CD14-positive monocyte (primary cell): ENCODE measurements around the gene ZNF708. TPM values are rescaled to one million over a fixed set of nuclear protein-coding genes. Genes with fewer than 3 reads are reported as not detected.

Experiments used
- DNase-seq, 3 donors: peaks; one replicate each; pipeline ENCODE4 v3.0.0-alpha.2; 2011 to 2022
- H2AFZ ChIP-seq: 2 replicates; pipeline ENCODE4 v1.6.0; 2012; ENCODE audit warnings: mild to moderate bottlenecking, low read depth, low read length, inconsistent platforms; ENCODE audit not compliant: insufficient read depth, poor library complexity, severe bottlenecking
- H3K27ac ChIP-seq, 2 donors: 1 replicate in 1 of 2; 2 replicates in 1 of 2; pipeline ENCODE4 v1.5.1; 2012 to 2013; ENCODE audit warnings: low read length in 2 of 2, control low read depth in 1 of 2, inconsistent platforms in 1 of 2, low read depth in 1 of 2, mild to moderate bottlenecking in 1 of 2
- H3K27me3 ChIP-seq, 2 donors: one replicate each; pipeline versions ENCODE4 v1.6.0 to v1.6.1; 2011 to 2013; ENCODE audit warnings: low read length in 2 of 2; ENCODE audit not compliant: control insufficient read depth in 2 of 2, insufficient read depth in 2 of 2
- H3K36me3 ChIP-seq, 2 donors: replicated peaks in 1 of 2; 1 replicate in 1 of 2; 2 replicates in 1 of 2; pipeline versions ENCODE4 v1.5.1 to v1.6.1; 2012 to 2013; ENCODE audit warnings: low read length in 2 of 2, control low read depth in 1 of 2, inconsistent platforms in 1 of 2, mild to moderate bottlenecking in 1 of 2; ENCODE audit not compliant: insufficient read depth in 2 of 2, control insufficient read depth in 1 of 2
- H3K4me1 ChIP-seq, 2 donors: 1 replicate in 1 of 2; 2 replicates in 1 of 2; pipeline versions ENCODE4 v1.5.1 to v1.6.1; 2012 to 2013; ENCODE audit warnings: low read length in 2 of 2, control low read depth in 1 of 2, inconsistent platforms in 1 of 2, mild to moderate bottlenecking in 1 of 2, moderate library complexity in 1 of 2; ENCODE audit not compliant: insufficient read depth in 2 of 2, control insufficient read depth in 1 of 2
- H3K4me2 ChIP-seq: replicated peaks from 2 replicates; pipeline ENCODE3; 2012; ENCODE audit warnings: low read length, moderate library complexity, mild to moderate bottlenecking; ENCODE audit not compliant: poor library complexity, severe bottlenecking; ENCODE audit errors: extremely low read depth
- H3K4me3 ChIP-seq, 3 experiments: fragments of 200-600 bp in 1 of 3; sonication (generic) in 1 of 3; replicated peaks in 1 of 3; 1 replicate in 2 of 3; 2 replicates in 1 of 3; pipeline ENCODE4 v1.5.1; 2011 to 2013; ENCODE audit warnings: low read length in 3 of 3, mild to moderate bottlenecking in 3 of 3, control low read depth in 2 of 3, low read depth in 2 of 3, inconsistent platforms in 1 of 3, moderate library complexity in 1 of 3
- H3K79me2 ChIP-seq: 2 replicates; pipeline ENCODE4 v1.6.0; 2012; ENCODE audit warnings: mild to moderate bottlenecking, control low read depth, inconsistent platforms, low read length, moderate library complexity; ENCODE audit not compliant: insufficient read depth
- H3K9ac ChIP-seq: 2 replicates; pipeline ENCODE4 v1.6.0; 2017; ENCODE audit warnings: low read length, mild to moderate bottlenecking; ENCODE audit not compliant: insufficient read depth, poor library complexity, severe bottlenecking
- H3K9me3 ChIP-seq, 2 donors: replicated peaks in 1 of 2; 1 replicate in 1 of 2; 2 replicates in 1 of 2; pipeline versions ENCODE4 v1.5.1 to v1.6.1; 2012 to 2013; ENCODE audit warnings: low read length in 2 of 2, control low read depth in 1 of 2; ENCODE audit not compliant: control insufficient read depth in 1 of 2, insufficient read depth in 1 of 2
- H4K20me1 ChIP-seq: 2 replicates; pipeline ENCODE4 v1.6.0; 2012; ENCODE audit warnings: mild to moderate bottlenecking, low read length, control low read depth, moderate library complexity; ENCODE audit not compliant: insufficient read depth
- H3K27ac Mint-ChIP-seq, 7 donors: one replicate each; pipeline ENCODE4 v1.8.0; 2020; ENCODE audit warnings: mild to moderate bottlenecking in 7 of 7, mixed read lengths in 7 of 7, moderate library complexity in 6 of 7, inconsistent platforms in 2 of 7
- H3K27me3 Mint-ChIP-seq, 3 donors: one replicate each; pipeline ENCODE4 v1.8.0; 2021 to 2022; ENCODE audit warnings: low read depth in 3 of 3, mild to moderate bottlenecking in 3 of 3, mixed read lengths in 3 of 3, moderate library complexity in 3 of 3, inconsistent platforms in 1 of 3
- H3K36me3 Mint-ChIP-seq, 2 donors: one replicate each; pipeline ENCODE4 v1.8.0; 2020; ENCODE audit warnings: mixed read lengths in 2 of 2, inconsistent platforms in 1 of 2, mild to moderate bottlenecking in 1 of 2
- H3K4me1 Mint-ChIP-seq: one replicate; pipeline ENCODE4 v1.8.0; 2020; ENCODE audit warnings: mild to moderate bottlenecking, mixed read lengths
- H3K4me3 Mint-ChIP-seq, 2 donors: one replicate each; pipeline ENCODE4 v1.8.0; 2020; ENCODE audit warnings: mild to moderate bottlenecking in 2 of 2, mixed read lengths in 2 of 2, moderate library complexity in 1 of 2
- H3K9me3 Mint-ChIP-seq, 7 donors: one replicate each; pipeline ENCODE4 v1.8.0; 2020 to 2022; ENCODE audit warnings: mixed read lengths in 7 of 7, mild to moderate bottlenecking in 6 of 7, moderate library complexity in 6 of 7, inconsistent platforms in 2 of 7
- whole genome bisulfite sequencing: methylation state at CpG from one replicate; pipeline ENCODE4 v1.1.5; 2013; ENCODE audit warnings: missing lambda C conversion rate; ENCODE audit not compliant: insufficient coverage; 5-methylcytosine and 5-hydroxymethylcytosine counted together
- intact Hi-C, 2 donors: fragments of 100-400 bp; cut with micrococcal nuclease; formaldehyde crosslinking; loops; one replicate each; pipeline versions ENCODE4 v1.15.0 to v1.15.1; 2023
- polyA plus RNA-seq, 3 donors: library from polyadenylated mRNA; depleted of rRNA in 1 of 3; unstranded in 2 of 3; stranded (reverse) in 1 of 3; fragments of 300-500 nt in 2 of 3; fragments of >200 nt in 1 of 3; fragmentation: Illumina TruSeq in 2 of 3; gene quantifications; 1 replicate in 2 of 3; 2 replicates in 1 of 3; pipeline ENCODE4 v1.2.3, GENCODE V29; 2012 to 2021
- TF ChIP-seq, protein P1 (sequence below): fragments of 200-600 bp; IDR thresholded peaks from one replicate; pipeline ENCODE4 v1.8.0; 2022; ENCODE audit warnings: antibody characterized with exemption, mild to moderate bottlenecking

ZNF708 gene
- polyA plus RNA-seq, 3 donors: 2.2 to 5.7 (median 2.3) TPM

DNA sequence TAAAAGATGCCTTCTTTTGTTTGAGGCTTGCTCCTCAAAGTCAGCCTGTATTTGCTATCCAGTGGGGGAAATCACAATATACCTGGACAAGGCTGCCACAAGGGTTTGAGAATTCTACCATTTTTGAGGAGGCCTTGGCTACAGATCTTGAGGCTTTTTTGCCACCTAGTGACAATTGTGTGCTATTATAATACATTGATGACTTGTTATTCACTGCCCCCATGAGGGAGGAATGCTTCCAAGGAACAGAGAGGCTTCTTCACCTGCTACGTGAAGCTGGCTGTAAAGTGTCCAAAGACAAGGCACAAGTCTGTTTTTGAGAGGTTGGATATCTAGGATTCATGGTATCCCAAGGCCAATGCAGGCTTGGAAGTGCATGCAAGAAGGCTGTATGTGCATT lies 72.5 kb downstream of the ZNF708 start:
- WGBS: 100% methylated on average over 1 of the region's 1 CpG
- H3K27me3 Mint-ChIP-seq: peaks cover 0 to 1% (median 1%) of the 10 kb centered on the region in 3 donors

More for the DNA sequence above, 72.5 kb downstream of the ZNF708 start:
- Histone ChIP-seq H3K9me3 (peaks cover 42 to 70% of the 10 kb centered on the region in 2 donors), H3K27ac (no peak overlapping the region), H3K27me3 (no peaks in the 10 kb centered on the region), H3K4me3 (no peak overlapping the region), H3K9ac (no peak overlapping the region), H4K20me1 (no peaks in the 10 kb centered on the region), H3K4me1 (no peaks in the 10 kb centered on the region), H3K36me3 (no peaks in the 10 kb centered on the region), H3K4me2 (no peak overlapping the region), H2AFZ (no peak overlapping the region), H3K79me2 (no peaks in the 10 kb centered on the region)
- Mint-ChIP-seq H3K4me3 (no peak overlapping the region), H3K27ac (no peak overlapping the region), H3K9me3 (peaks cover 30 to 76% (median 61%) of the 10 kb centered on the region in 7 donors), H3K4me1 (no peaks in the 10 kb centered on the region), H3K36me3 (no peaks in the 10 kb centered on the region)
- intact Hi-C loops: no loop called here
- no peak for DNase-seq
- TF ChIP-seq, protein P1, sequence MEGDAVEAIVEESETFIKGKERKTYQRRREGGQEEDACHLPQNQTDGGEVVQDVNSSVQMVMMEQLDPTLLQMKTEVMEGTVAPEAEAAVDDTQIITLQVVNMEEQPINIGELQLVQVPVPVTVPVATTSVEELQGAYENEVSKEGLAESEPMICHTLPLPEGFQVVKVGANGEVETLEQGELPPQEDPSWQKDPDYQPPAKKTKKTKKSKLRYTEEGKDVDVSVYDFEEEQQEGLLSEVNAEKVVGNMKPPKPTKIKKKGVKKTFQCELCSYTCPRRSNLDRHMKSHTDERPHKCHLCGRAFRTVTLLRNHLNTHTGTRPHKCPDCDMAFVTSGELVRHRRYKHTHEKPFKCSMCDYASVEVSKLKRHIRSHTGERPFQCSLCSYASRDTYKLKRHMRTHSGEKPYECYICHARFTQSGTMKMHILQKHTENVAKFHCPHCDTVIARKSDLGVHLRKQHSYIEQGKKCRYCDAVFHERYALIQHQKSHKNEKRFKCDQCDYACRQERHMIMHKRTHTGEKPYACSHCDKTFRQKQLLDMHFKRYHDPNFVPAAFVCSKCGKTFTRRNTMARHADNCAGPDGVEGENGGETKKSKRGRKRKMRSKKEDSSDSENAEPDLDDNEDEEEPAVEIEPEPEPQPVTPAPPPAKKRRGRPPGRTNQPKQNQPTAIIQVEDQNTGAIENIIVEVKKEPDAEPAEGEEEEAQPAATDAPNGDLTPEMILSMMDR: no peak

Other genes with a start within 250 kb of the ZNF708 start
- gene ZNF714, start 247.2 kb downstream of the ZNF708 start, polyA plus RNA-seq: 1 to 10 TPM; 1.7 to 5.8 (median 2.4) TPM
- 1 to 10 TPM; 1.8 to 9.8 (median 4.6) TPM for gene ZNF431, start 187.4 kb downstream of the ZNF708 start, polyA plus RNA-seq
- gene ZNF738, start 29.6 kb upstream of the ZNF708 start, polyA plus RNA-seq: 1 to 10 TPM; 3.5 to 5.0 (median 4.0) TPM
- gene ZNF493, start 67.7 kb upstream of the ZNF708 start, polyA plus RNA-seq: 1 to 10 TPM; 2.1 to 3.5 (median 2.6) TPM
- gene ZNF429, start 176.2 kb upstream of the ZNF708 start, polyA plus RNA-seq: 10 to 100 TPM in 2 of 3 donors, 1 to 10 TPM in 1; 9.5 to 11.6 (median 11.1) TPM